Measurements from ENCODE around the gene ALPP.

- TF ChIP-seq EP300 (IDR thresholded peaks at IDR 0.05; ENCODE audit: low read depth in 2 of 2, low read length in 2 of 2) (no peak), EP300 (CRISPR knock-in tag; IDR thresholded peaks at IDR 0.05; ENCODE audit: borderline replicate concordance) (no peak), YY1 (IDR thresholded peaks at IDR 0.05; ENCODE audit: insufficient read depth, insufficient replicate concordance, low read depth, low read length) (no peak), SRSF1 (optimal IDR thresholded peaks at IDR 0.05; ENCODE audit: low read depth, low read length) (no peak), CENPX (CRISPR knock-in tag; IDR thresholded peaks at IDR 0.05) (no peak), MTA3 (CRISPR knock-in tag; IDR thresholded peaks at IDR 0.05) (no peak), CTCF (CRISPR knock-in tag; IDR thresholded peaks at IDR 0.05) (no peak), NCOA2 (CRISPR knock-in tag; IDR thresholded peaks at IDR 0.05) (no peak), SOX5 (CRISPR knock-in tag; IDR thresholded peaks at IDR 0.05; ENCODE audit: borderline replicate concordance) (no peak), TAF1 (CRISPR knock-in tag; IDR thresholded peaks at IDR 0.05) (no peak), ZNF232 (CRISPR knock-in tag; IDR thresholded peaks at IDR 0.05; ENCODE audit: borderline replicate concordance) (no peak), DBP (CRISPR knock-in tag; IDR thresholded peaks at IDR 0.05; ENCODE audit: not compliant biosample characterization) (no peak)
Measured at GRCh38 chr2:232376713-232377112, 1.8 kb upstream of the ALPP start.
